HepG2 (cell line): ENCODE measurements around the gene TBC1D2B. TPM values are rescaled to one million over a fixed set of nuclear protein-coding genes. Genes with fewer than 3 reads are reported as not detected.

Source experiments
- CBX1 ChIP-seq: IDR thresholded peaks from one replicate; pipeline ENCODE4 v1.6.1; 2016; ENCODE audit warnings: antibody characterized with exemption, low read depth
- CENPT ChIP-seq: sonication (generic); formaldehyde crosslinking; IDR thresholded peaks from 2 replicates; pipeline ENCODE4 v1.8.0; 2022; ENCODE audit warnings: low read depth, mild to moderate bottlenecking, moderate library complexity, missing genetic modification reagents
- E2F5 ChIP-seq: sonication (generic); formaldehyde crosslinking; conservative IDR thresholded peaks from 2 replicates; pipeline ENCODE4 v1.4.0; 2020; ENCODE audit warnings: missing genetic modification reagents
- EED ChIP-seq: sonication (generic); formaldehyde crosslinking; IDR thresholded peaks from 2 replicates; pipeline ENCODE4 v1.5.0; 2020; ENCODE audit warnings: mild to moderate bottlenecking, missing genetic modification reagents
- HES4 ChIP-seq: sonication (generic); formaldehyde crosslinking; IDR thresholded peaks from 2 replicates; pipeline ENCODE4 v1.9.0; 2021; ENCODE audit warnings: mild to moderate bottlenecking, missing genetic modification reagents, borderline replicate concordance
- NFIB ChIP-seq: sonication (generic); formaldehyde crosslinking; IDR thresholded peaks from 2 replicates; pipeline ENCODE4 v1.9.0; 2021; ENCODE audit warnings: missing genetic modification reagents, mild to moderate bottlenecking, borderline replicate concordance
- PHF21A ChIP-seq: sonication (generic); formaldehyde crosslinking; IDR thresholded peaks from 2 replicates; pipeline ENCODE4 v1.5.0; 2020; ENCODE audit warnings: mild to moderate bottlenecking, missing genetic modification reagents
- SMYD3 ChIP-seq: sonication (generic); formaldehyde crosslinking; IDR thresholded peaks from 2 replicates; pipeline ENCODE4 v1.8.1; 2023; ENCODE audit warnings: mild to moderate bottlenecking, missing genetic modification reagents
- SRF ChIP-seq: IDR thresholded peaks from 2 replicates; pipeline ENCODE4 v1.6.1; 2011; ENCODE audit warnings: mild to moderate bottlenecking, low read depth, low read length, moderate library complexity
- ZBTB33 ChIP-seq: sonication (generic); formaldehyde crosslinking; IDR thresholded peaks from 2 replicates; pipeline ENCODE4 v1.4.0; 2020; ENCODE audit warnings: missing genetic modification reagents
- ZHX2 ChIP-seq, 2 experiments: sonication (generic) in 1 of 2; formaldehyde crosslinking in 1 of 2; IDR thresholded peaks; 2 replicates each; pipeline versions ENCODE4 v1.6.1 to v1.9.0; 2014 to 2022; ENCODE audit warnings: antibody characterized with exemption in 1 of 2, borderline replicate concordance in 1 of 2, inconsistent platforms in 1 of 2, low read depth in 1 of 2, missing genetic modification reagents in 1 of 2
- ZNF580 ChIP-seq: IDR thresholded peaks from 2 replicates; pipeline ENCODE4 v1.6.1; 2016; ENCODE audit warnings: low read depth, borderline replicate concordance
- ZNF737 ChIP-seq: sonication (generic); formaldehyde crosslinking; IDR thresholded peaks from 2 replicates; pipeline ENCODE4 v1.5.0; 2020; ENCODE audit warnings: missing genetic modification reagents, mild to moderate bottlenecking, borderline replicate concordance
- polyA plus RNA-seq, 8 experiments: library from polyadenylated mRNA; depleted of rRNA in 3 of 8; stranded (reverse) in 7 of 8; unstranded in 1 of 8; fragments of >200 nt; fragmentation: Illumina TruSeq in 4 of 8; extraction: Trizol in 4 of 8; gene quantifications; 2 replicates each; pipeline versions ENCODE4 v1.2.1 to v1.2.3, GENCODE V29; 2011 to 2016; ENCODE audit warnings: low read depth in 4 of 8, missing spikeins in 1 of 8, mixed read lengths in 1 of 8; ENCODE audit not compliant: insufficient read depth in 1 of 8
- total RNA-seq, 5 experiments: library from RNA; depleted of rRNA; stranded (reverse); fragments of >200 nt; fragmentation: Illumina TruSeq; extraction: Trizol; gene quantifications; 2 replicates each; pipeline ENCODE4 v1.2.3, GENCODE V29; 2016; ENCODE audit warnings: low read depth in 1 of 5

Gene TBC1D2B
- total and polyA plus RNA-seq, 2 of the 13 experiments (the other 11 are each of a cell fraction or from before 2014, with no cell fraction given), result 10.1 to 14.4 TPM

GRCh38 chr15:78035861-78036476 lies 41.5 kb downstream of the TBC1D2B start (continued):
- TF ChIP-seq ZBTB33 (CRISPR knock-in tag), result no peak
- no peak for TF ChIP-seq NFIB (CRISPR knock-in tag)
- no peak for TF ChIP-seq ZHX2 (IDR thresholded peaks at IDR 0.05; ENCODE audit: low read depth)
- TF ChIP-seq ZHX2 (CRISPR knock-in tag; IDR thresholded peaks at IDR 0.05; ENCODE audit: borderline replicate concordance), result no peak
- TF ChIP-seq CBX1, result no peak
- TF ChIP-seq ZNF580 (CRISPR knock-in tag), result no peak
- no peak for TF ChIP-seq ZNF737 (CRISPR knock-in tag)
- TF ChIP-seq CENPT, result no peak
- TF ChIP-seq HES4 (CRISPR knock-in tag), result no peak
- TF ChIP-seq EED (CRISPR knock-in tag), result no peak
- no peak for TF ChIP-seq SMYD3 (CRISPR knock-in tag)
- TF ChIP-seq PHF21A (CRISPR knock-in tag), result peak; percentile 39; the same call in 1 of the 2 replicates
- TF ChIP-seq SRF, result no peak
- TF ChIP-seq E2F5 (CRISPR knock-in tag), result no peak
